HT1080 (cell line): ENCODE results near the gene RNF39. TPM values are rescaled to one million over a fixed set of nuclear protein-coding genes. Genes with fewer than 3 reads are reported as not detected.

Source experiments
- DNase-seq: peaks from one replicate; pipeline ENCODE4 v3.0.0-alpha.2; 2015; ENCODE audit warnings: low read depth
- total RNA-seq: library from RNA; depleted of rRNA; stranded (reverse); fragments of >200 nt; shearing (Covaris generic); gene quantifications from 2 replicates; pipeline ENCODE4 v1.2.3, GENCODE V29; 2014

Gene RNF39
- total RNA-seq, 1 experiment from 2014 or later = 0.06 TPM

GRCh38 chr6:30097902-30098768 lies 22.6 kb upstream of the RNF39 start:
- no peak for DNase-seq

- DNase-seq = no peak
Observed at GRCh38 chr6:30096829-30097228, 21.3 kb upstream of the RNF39 start.

GRCh38 chr6:30093951-30094661 lies 18.5 kb upstream of the RNF39 start:
- DNase-seq = no peak

GRCh38 chr6:30092852-30093543 lies 17.4 kb upstream of the RNF39 start:
- DNase-seq = no peak

- DNase-seq = peak; percentile 64
Observed at GRCh38 chr6:30091577-30092381, 16.2 kb upstream of the RNF39 start.

GRCh38 chr6:30087876-30088275 lies 12.3 kb upstream of the RNF39 start:
- DNase-seq = no peak

- no peak for DNase-seq
Observed at GRCh38 chr6:30077218-30077617, 1.6 kb upstream of the RNF39 start.

GRCh38 chr6:30075790-30076732 lies 492 bp upstream of the RNF39 start:
- DNase-seq = peak; percentile 40

- no peak for DNase-seq
Observed at GRCh38 chr6:30074331-30075093, 1.1 kb downstream of the RNF39 start.

GRCh38 chr6:30073489-30074235 lies 1.9 kb downstream of the RNF39 start:
- DNase-seq = no peak

GRCh38 chr6:30071858-30072257 lies 3.7 kb downstream of the RNF39 start:
- no peak for DNase-seq

- DNase-seq = no peak
Observed at GRCh38 chr6:30071081-30071818, 4.3 kb downstream of the RNF39 start.

- no peak for DNase-seq
Observed at GRCh38 chr6:30067460-30068139, 8.0 kb downstream of the RNF39 start.

- peak; percentile 99 for DNase-seq
Observed at GRCh38 chr6:30066577-30067459, 8.8 kb downstream of the RNF39 start, which contains the start of gene PPP1R11. PPP1R11 (plus strand) TSS chr6:30067198; CDS start chr6:30067411, 213 bp downstream.

- DNase-seq = no peak
Observed at GRCh38 chr6:30066082-30066481, 9.5 kb downstream of the RNF39 start.

- DNase-seq = no peak
Observed at GRCh38 chr6:30063315-30063714, 12.3 kb downstream of the RNF39 start.
